Colon (tissue), 2 donors: Measurements from ENCODE around the gene PACS1.
"Not testable (repeated sequence)": the region's sequence is repeated elsewhere in the genome, so short reads cannot be mapped to it uniquely, and the experiment has no call there.

ENCODE experiments used
- FAIRE-seq: peaks from 2 replicates; lab custom pipeline; 2012; peaks lifted over from hg19 to GRCh38; lab: Jason Lieb, UNC
- donor health status: control.
- donor health status: control.

The PACS1 gene

GRCh38 chr11:66076561-66076960, 6.5 kb downstream of the PACS1 start:
- no peak for FAIRE-seq

GRCh38 chr11:66077927-66078326, 7.9 kb downstream of the PACS1 start:
- no peak for FAIRE-seq

- not testable (repeated sequence) for FAIRE-seq
These were observed 8.9 kb downstream of the PACS1 start for GRCh38 chr11:66078949-66079348.

- no peak for FAIRE-seq
These were observed 10.2 kb downstream of the PACS1 start for GRCh38 chr11:66080055-66080817.

- FAIRE-seq: no peak
These were observed 11.4 kb downstream of the PACS1 start for GRCh38 chr11:66081505-66081904.

GRCh38 chr11:66082946-66083698, 13.1 kb downstream of the PACS1 start:
- no peak for FAIRE-seq

GRCh38 chr11:66083767-66084166, 13.7 kb downstream of the PACS1 start:
- no peak for FAIRE-seq

GRCh38 chr11:66084821-66085475, 14.9 kb downstream of the PACS1 start:
- FAIRE-seq: no peak

GRCh38 chr11:66087148-66087908, 17.3 kb downstream of the PACS1 start:
- FAIRE-seq: no peak

- no peak for FAIRE-seq
These were observed 19.0 kb downstream of the PACS1 start for GRCh38 chr11:66089067-66089466.

- no peak for FAIRE-seq
These were observed 20.2 kb downstream of the PACS1 start for GRCh38 chr11:66090288-66090687.

- FAIRE-seq: not testable (repeated sequence)
These were observed 22.1 kb downstream of the PACS1 start for GRCh38 chr11:66092125-66092524.

GRCh38 chr11:66099746-66100145, 29.7 kb downstream of the PACS1 start:
- not testable (repeated sequence) for FAIRE-seq

- FAIRE-seq: no peak
These were observed 30.4 kb downstream of the PACS1 start for GRCh38 chr11:66100272-66101065.

GRCh38 chr11:66101066-66101464, 31.0 kb downstream of the PACS1 start:
- no peak for FAIRE-seq

GRCh38 chr11:66104057-66104638, 34.1 kb downstream of the PACS1 start:
- no peak for FAIRE-seq

GRCh38 chr11:66106786-66107599, 36.9 kb downstream of the PACS1 start:
- no peak for FAIRE-seq

GRCh38 chr11:66107600-66108510, 37.8 kb downstream of the PACS1 start:
- FAIRE-seq: no peak

- FAIRE-seq: no peak
These were observed 39.2 kb downstream of the PACS1 start for GRCh38 chr11:66109294-66109693.
